ENCODE measurements around the gene C9orf40. TPM values are rescaled to one million over a fixed set of nuclear protein-coding genes. Genes with fewer than 3 reads are reported as not detected.

C9orf40 gene
- total RNA-seq (2022) (3.0 and 3.2 TPM in 2 replicates), Bru-seq, nascent RNA (percentile 50 among the genes with signal in this experiment), BruChase-seq, experiment 1, labeled RNA remaining after a 2-hour chase (percentile 59 among the genes with signal in this experiment), BruChase-seq, experiment 2, labeled RNA remaining after a 6-hour chase (percentile 55 among the genes with signal in this experiment)
- long read RNA-seq, transcript C9orf40-201 (2 exons, 2,327 nt), result major isoform, 11 of 13 reads
- long read RNA-seq, partial matches to known transcripts, result 0 of 13 reads
- long read RNA-seq, other reads (novel, unspliced or antisense), result 2 of 13 reads

- H3K4me1 ChIP-seq, result no peaks in the 10 kb centered on the region
- Mint-ChIP-seq H3K36me3 (ENCODE audit: insufficient read depth, unreplicated experiment) (no peaks in the 10 kb centered on the region), H3K9me3 (ENCODE audit: unreplicated experiment) (no peaks in the 10 kb centered on the region), H3K27ac (ENCODE audit: unreplicated experiment) (no peak within 1 kb of the TSS), H3K27me3 (ENCODE audit: insufficient read depth, unreplicated experiment) (no peaks in the 10 kb centered on the region), H3K4me1 (ENCODE audit: low read depth, unreplicated experiment) (no peaks in the 10 kb centered on the region), H3K4me3 (ENCODE audit: unreplicated experiment) (peak within 1 kb of the TSS; percentile 81)
- intact Hi-C loops (cut with micrococcal nuclease; ENCODE audit: unreplicated experiment), result loop anchor here (2.0 kb wide), 1 partner anchor 50 kb away; no protein-coding TSS in a partner anchor
- ChIA-PET CTCF (interaction anchor here (0.6 to 1.4 kb wide), 3 partner anchors 49 to 90 kb away, joined by 3 to 4 read pairs (median 4); partner anchors contain the start of gene TRPM6), POLR2A (no interaction called here)
- H3K9me3 ChIP-seq, result no peaks in the 10 kb centered on the region
- H3K27me3 ChIP-seq (replicated peaks; ENCODE audit: control insufficient read depth, insufficient read depth, low read length), result no peaks in the 10 kb centered on the region
- no peaks in the 10 kb centered on the region for H3K36me3 ChIP-seq (ENCODE audit: control insufficient read depth, insufficient read depth, low read length)
- peak in 1 of 2 experiments; percentile 51 for TF ChIP-seq CTCF (IDR thresholded peaks at IDR 0.05; ENCODE audit: insufficient read depth in 1 of 2, low read depth in 1 of 2, low read length in 1 of 2, severe bottlenecking in 1 of 2, unreplicated experiment in 1 of 2)
- H3K4me3 ChIP-seq (ENCODE audit: low read depth, low read length), result peak within 1 kb of the TSS; percentile 69
- no TSS peak for BruUV-seq (replicated peaks)
- DNase-seq, result peak; percentile 72 to 77
Measured at GRCh38 chr9:74952201-74953151, at the start of gene C9orf40. TSS of gene C9orf40 (minus strand) at chr9:74952912. CDS start at chr9:74952611, 301 bp downstream.

- intact Hi-C loops (cut with micrococcal nuclease; ENCODE audit: unreplicated experiment), result loop anchor here (1.0 to 2.0 kb wide), 4 partner anchors 49 to 225 kb away; partner anchors contain the start of gene C9orf40
- H3K36me3 Mint-ChIP-seq (ENCODE audit: insufficient read depth, unreplicated experiment), result peaks cover 5% of the 10 kb centered on the region
- no peaks in the 10 kb centered on the region for H3K4me1 Mint-ChIP-seq (ENCODE audit: low read depth, unreplicated experiment)
- Histone ChIP-seq H3K4me1 (no peaks in the 10 kb centered on the region), H3K9me3 (no peaks in the 10 kb centered on the region), H3K27me3 (replicated peaks; ENCODE audit: control insufficient read depth, insufficient read depth, low read length) (no peaks in the 10 kb centered on the region), H3K36me3 (ENCODE audit: control insufficient read depth, insufficient read depth, low read length) (no peaks in the 10 kb centered on the region), H3K4me3 (ENCODE audit: low read depth, low read length) (no peak overlapping the region)
- H3K4me3 Mint-ChIP-seq (ENCODE audit: unreplicated experiment), result no peak overlapping the region
- CTCF ChIA-PET, result interaction anchor here (1.4 kb wide), 1 partner anchor 50 kb away, joined by 4 read pairs; the partner anchor contains the start of gene C9orf40
- no peak overlapping the region for H3K27ac Mint-ChIP-seq (ENCODE audit: unreplicated experiment)
- POLR2A ChIA-PET, result no interaction called here
- H3K9me3 Mint-ChIP-seq (ENCODE audit: unreplicated experiment), result no peaks in the 10 kb centered on the region
- H3K27me3 Mint-ChIP-seq (ENCODE audit: insufficient read depth, unreplicated experiment), result no peaks in the 10 kb centered on the region
- DNase-seq, result peak in 1 of 2 experiments; percentile 36
- no TSS peak for BruUV-seq (replicated peaks)
- TF ChIP-seq CTCF (IDR thresholded peaks at IDR 0.05; ENCODE audit: insufficient read depth in 1 of 2, low read depth in 1 of 2, low read length in 1 of 2, severe bottlenecking in 1 of 2, unreplicated experiment in 1 of 2), result no peak
Measured at GRCh38 chr9:75001719-75002421, 49.2 kb upstream of the C9orf40 start.

GRCh38 chr9:75000835-75001234 is 48.1 kb upstream of the C9orf40 start:
- intact Hi-C loops (cut with micrococcal nuclease; ENCODE audit: unreplicated experiment), result no loop called here
- POLR2A ChIA-PET, result no interaction called here
- no peaks in the 10 kb centered on the region for H3K9me3 ChIP-seq
- no peak for DNase-seq
- H3K36me3 ChIP-seq (ENCODE audit: control insufficient read depth, insufficient read depth, low read length), result no peaks in the 10 kb centered on the region
- H3K4me3 Mint-ChIP-seq (ENCODE audit: unreplicated experiment), result no peak overlapping the region
- no peaks in the 10 kb centered on the region for H3K27me3 Mint-ChIP-seq (ENCODE audit: insufficient read depth, unreplicated experiment)
- no peak overlapping the region for H3K27ac Mint-ChIP-seq (ENCODE audit: unreplicated experiment)
- BruUV-seq (replicated peaks), result no TSS peak
- H3K9me3 Mint-ChIP-seq (ENCODE audit: unreplicated experiment), result no peaks in the 10 kb centered on the region
- H3K36me3 Mint-ChIP-seq (ENCODE audit: insufficient read depth, unreplicated experiment), result peaks cover 5% of the 10 kb centered on the region
- TF ChIP-seq CTCF (IDR thresholded peaks at IDR 0.05; ENCODE audit: insufficient read depth in 1 of 2, low read depth in 1 of 2, low read length in 1 of 2, severe bottlenecking in 1 of 2, unreplicated experiment in 1 of 2), result no peak
- H3K4me3 ChIP-seq (ENCODE audit: low read depth, low read length), result no peak overlapping the region
- no peaks in the 10 kb centered on the region for H3K4me1 ChIP-seq
- no peaks in the 10 kb centered on the region for H3K27me3 ChIP-seq (replicated peaks; ENCODE audit: control insufficient read depth, insufficient read depth, low read length)
- CTCF ChIA-PET, result no interaction called here
- no peaks in the 10 kb centered on the region for H3K4me1 Mint-ChIP-seq (ENCODE audit: low read depth, unreplicated experiment)
